ENCODE data around the gene CFTR.

DNA sequence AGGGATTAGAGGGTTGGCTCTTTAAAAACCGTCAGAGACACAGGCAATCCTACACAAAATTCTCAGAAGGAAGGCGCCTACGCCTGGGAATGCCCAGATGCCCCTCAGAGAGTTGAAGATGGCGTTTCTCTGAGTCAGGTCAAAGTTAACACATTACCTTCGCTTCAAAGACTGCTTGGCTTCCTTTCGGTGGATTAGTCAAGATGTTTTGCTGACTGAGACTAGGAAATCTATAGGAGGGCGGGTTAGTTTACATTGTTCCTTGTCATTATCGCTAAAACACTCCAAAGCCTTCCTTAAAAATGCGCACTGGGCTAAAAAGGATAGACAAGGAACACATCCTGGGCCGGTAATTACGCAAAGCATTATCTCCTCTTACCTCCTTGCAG, 995 bp upstream of the CFTR start:
- TF ChIP-seq, protein P1, sequence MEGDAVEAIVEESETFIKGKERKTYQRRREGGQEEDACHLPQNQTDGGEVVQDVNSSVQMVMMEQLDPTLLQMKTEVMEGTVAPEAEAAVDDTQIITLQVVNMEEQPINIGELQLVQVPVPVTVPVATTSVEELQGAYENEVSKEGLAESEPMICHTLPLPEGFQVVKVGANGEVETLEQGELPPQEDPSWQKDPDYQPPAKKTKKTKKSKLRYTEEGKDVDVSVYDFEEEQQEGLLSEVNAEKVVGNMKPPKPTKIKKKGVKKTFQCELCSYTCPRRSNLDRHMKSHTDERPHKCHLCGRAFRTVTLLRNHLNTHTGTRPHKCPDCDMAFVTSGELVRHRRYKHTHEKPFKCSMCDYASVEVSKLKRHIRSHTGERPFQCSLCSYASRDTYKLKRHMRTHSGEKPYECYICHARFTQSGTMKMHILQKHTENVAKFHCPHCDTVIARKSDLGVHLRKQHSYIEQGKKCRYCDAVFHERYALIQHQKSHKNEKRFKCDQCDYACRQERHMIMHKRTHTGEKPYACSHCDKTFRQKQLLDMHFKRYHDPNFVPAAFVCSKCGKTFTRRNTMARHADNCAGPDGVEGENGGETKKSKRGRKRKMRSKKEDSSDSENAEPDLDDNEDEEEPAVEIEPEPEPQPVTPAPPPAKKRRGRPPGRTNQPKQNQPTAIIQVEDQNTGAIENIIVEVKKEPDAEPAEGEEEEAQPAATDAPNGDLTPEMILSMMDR (tag by site-specific recombination; IDR thresholded peaks at IDR 0.05): no peak
- TF ChIP-seq ZNF23 (tag by site-specific recombination; IDR thresholded peaks at IDR 0.05; ENCODE audit: borderline replicate concordance) (no peak), ZNF777 (tag by site-specific recombination; IDR thresholded peaks at IDR 0.05; ENCODE audit: borderline replicate concordance) (no peak), ZNF785 (tag by site-specific recombination; IDR thresholded peaks at IDR 0.05) (no peak), HOXA7 (CRISPR knock-in tag; IDR thresholded peaks at IDR 0.05; ENCODE audit: borderline replicate concordance) (no peak), BCL11B (tag by site-specific recombination; IDR thresholded peaks at IDR 0.05; ENCODE audit: low read depth) (no peak), TCF7L2 (IDR thresholded peaks at IDR 0.05; ENCODE audit: borderline replicate concordance, low read depth, low read length) (no peak)
- TF ChIP-seq, protein P2, sequence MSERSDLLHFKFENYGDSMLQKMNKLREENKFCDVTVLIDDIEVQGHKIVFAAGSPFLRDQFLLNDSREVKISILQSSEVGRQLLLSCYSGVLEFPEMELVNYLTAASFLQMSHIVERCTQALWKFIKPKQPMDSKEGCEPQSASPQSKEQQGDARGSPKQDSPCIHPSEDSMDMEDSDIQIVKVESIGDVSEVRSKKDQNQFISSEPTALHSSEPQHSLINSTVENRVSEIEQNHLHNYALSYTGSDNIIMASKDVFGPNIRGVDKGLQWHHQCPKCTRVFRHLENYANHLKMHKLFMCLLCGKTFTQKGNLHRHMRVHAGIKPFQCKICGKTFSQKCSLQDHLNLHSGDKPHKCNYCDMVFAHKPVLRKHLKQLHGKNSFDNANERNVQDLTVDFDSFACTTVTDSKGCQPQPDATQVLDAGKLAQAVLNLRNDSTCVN (tag by site-specific recombination; optimal IDR thresholded peaks at IDR 0.05): no peak
